ENCODE data around the gene NGLY1.

DNA sequence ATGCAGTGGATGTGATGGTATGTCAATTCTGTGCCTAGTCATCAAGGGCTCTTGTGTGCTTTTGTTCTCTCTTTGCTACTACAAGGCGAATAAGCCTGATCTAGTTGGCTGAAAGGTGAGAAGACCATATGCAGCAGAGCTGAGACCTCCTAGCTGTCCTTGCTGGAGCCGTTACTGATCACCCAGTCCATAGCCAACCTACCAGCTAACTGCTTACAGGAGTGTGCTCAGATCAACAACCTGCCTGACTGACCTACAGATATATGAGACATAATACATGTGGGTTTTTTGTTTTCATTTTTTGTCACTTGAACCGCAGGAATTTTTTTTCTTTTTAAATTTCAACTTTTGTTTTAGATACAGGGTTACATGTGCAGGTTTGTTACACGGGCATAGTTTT is 29.4 kb upstream of the NGLY1 start:
- TF ChIP-seq, protein P1, sequence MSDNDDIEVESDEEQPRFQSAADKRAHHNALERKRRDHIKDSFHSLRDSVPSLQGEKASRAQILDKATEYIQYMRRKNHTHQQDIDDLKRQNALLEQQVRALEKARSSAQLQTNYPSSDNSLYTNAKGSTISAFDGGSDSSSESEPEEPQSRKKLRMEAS (IDR thresholded peaks at IDR 0.05), result no peak
- no peak for TF ChIP-seq FOXM1 (IDR thresholded peaks at IDR 0.05; ENCODE audit: borderline replicate concordance, low read depth)
- TF ChIP-seq TEAD4 (IDR thresholded peaks at IDR 0.05), result no peak
- no peak for TF ChIP-seq TCF12 (IDR thresholded peaks at IDR 0.05; ENCODE audit: low read depth)
- TF ChIP-seq TAF1 (IDR thresholded peaks at IDR 0.05; ENCODE audit: low read depth), result no peak
- TF ChIP-seq EP300 (IDR thresholded peaks at IDR 0.05; ENCODE audit: borderline replicate concordance), result no peak
- TF ChIP-seq ZBTB7A (IDR thresholded peaks at IDR 0.05; ENCODE audit: low read depth), result no peak
- no peak for TF ChIP-seq USF1 (IDR thresholded peaks at IDR 0.05)
- no peak for TF ChIP-seq REST (IDR thresholded peaks at IDR 0.05; ENCODE audit: low read depth)
- no peak for TF ChIP-seq RAD21 (IDR thresholded peaks at IDR 0.05; ENCODE audit: low read depth)
- no peak for TF ChIP-seq EGR1 (IDR thresholded peaks at IDR 0.05)
- TF ChIP-seq CREB1 (IDR thresholded peaks at IDR 0.05; ENCODE audit: low read depth), result no peak
- TF ChIP-seq YY1 (IDR thresholded peaks at IDR 0.05; ENCODE audit: low read depth), result no peak

Data from Ishikawa (cell line).